GM12878 (cell line): ENCODE data around the gene RAB25. TPM values are rescaled to one million over a fixed set of nuclear protein-coding genes. Genes with fewer than 3 reads are reported as not detected.

ENCODE experiments used
- ATAC-seq: fragments of 200-7000 bp; cut with Tn5 transposase; 3 replicates; pipeline ENCODE4 v1.9.1; 2020; ENCODE audit warnings: mild to moderate bottlenecking, moderate library complexity
- BruUV-seq: library from RNA; stranded (reverse); fragments of 400-500 nt; replicated peaks from 2 replicates; lab custom pipeline; 2021; lab: Mats Ljungman, UMichigan
- CTCF ChIA-PET: fragments of 300-600 bp; sonication (Branson Sonifier 250); formaldehyde crosslinking; extraction: SDS; loops from one replicate; lab custom pipeline; 2021; ENCODE audit warnings: inconsistent platforms; lab: Yijun Ruan, JAX
- POLR2A ChIA-PET: fragments of 350-600 bp; formaldehyde crosslinking; extraction: SDS; loops from one replicate; lab custom pipeline; 2021; ENCODE audit warnings: inconsistent platforms; lab: Charles Lee
- RAD21 ChIA-PET: fragments of 300-600 bp; sonication (Branson Sonifier 250); formaldehyde crosslinking; loops from one replicate; lab custom pipeline; 2023; ENCODE audit warnings: antibody characterized with exemption; ENCODE audit not compliant: unreplicated experiment; lab: Charles Lee
- SMC1A ChIA-PET: fragments of 300-600 bp; sonication (Branson Sonifier 250); formaldehyde crosslinking; loops from one replicate; lab custom pipeline; 2023; ENCODE audit not compliant: unreplicated experiment, uncharacterized antibody; lab: Charles Lee
- DNase-seq: peaks from one replicate; pipeline ENCODE4 v3.0.0-alpha.2; 2011; ENCODE audit warnings: low read depth, low spot score
- FAIRE-seq: peaks from 3 replicates; lab custom pipeline; 2011; peaks lifted over from hg19 to GRCh38; lab: Jason Lieb, UNC
- H2AFZ ChIP-seq: 2 replicates; pipeline ENCODE4 v1.6.0; 2011; ENCODE audit warnings: low read depth, low read length, control low read depth; ENCODE audit not compliant: control insufficient read depth
- H3K27ac ChIP-seq: 2 replicates; pipeline ENCODE4 v1.5.1; 2011; ENCODE audit warnings: control low read depth; ENCODE audit not compliant: control insufficient read depth, insufficient read depth
- H3K27me3 ChIP-seq, 2 experiments: replicated peaks in 1 of 2; 2 replicates each; pipeline versions ENCODE4 v1.6.0 to v1.6.1; 2011; ENCODE audit warnings: low read length in 1 of 2; ENCODE audit not compliant: control insufficient read depth in 2 of 2, insufficient read depth in 2 of 2
- H3K36me3 ChIP-seq, 2 experiments: 2 replicates each; pipeline ENCODE4 v1.5.1; 2011; ENCODE audit warnings: low read length in 1 of 2; ENCODE audit not compliant: control insufficient read depth in 2 of 2, insufficient read depth in 2 of 2
- H3K4me1 ChIP-seq: 2 replicates; pipeline ENCODE4 v1.6.1; 2011; ENCODE audit warnings: mild to moderate bottlenecking, low read length, moderate library complexity, mixed read lengths; ENCODE audit not compliant: control insufficient read depth, insufficient read depth
- H3K4me2 ChIP-seq: 2 replicates; pipeline ENCODE4 v1.6.0; 2011; ENCODE audit warnings: control low read depth; ENCODE audit not compliant: control insufficient read depth, insufficient read depth
- H3K4me3 ChIP-seq: fragments of 200-600 bp; sonication (generic); 2 replicates; pipeline ENCODE4 v1.5.1; 2016
- H3K79me2 ChIP-seq: 2 replicates; pipeline ENCODE4 v1.6.0; 2011; ENCODE audit warnings: low read length; ENCODE audit not compliant: control insufficient read depth, insufficient read depth
- H3K9ac ChIP-seq: 2 replicates; pipeline ENCODE4 v1.8.0; 2011; ENCODE audit warnings: low read length, control low read depth, mixed read lengths; ENCODE audit not compliant: control insufficient read depth, insufficient read depth
- H3K9me3 ChIP-seq: replicated peaks from 3 replicates; pipeline ENCODE4 v1.5.1; 2011; ENCODE audit warnings: mild to moderate bottlenecking, low read length; ENCODE audit not compliant: control insufficient read depth, insufficient read depth
- H4K20me1 ChIP-seq: 2 replicates; pipeline ENCODE4 v1.6.0; 2011; ENCODE audit not compliant: control insufficient read depth, insufficient read depth
- WGBS: methylation state at CpG from one replicate; pipeline ENCODE4 v1.1.6; 2016; ENCODE audit warnings: low lambda C conversion rate; ENCODE audit not compliant: insufficient replicate concordance, insufficient coverage; ENCODE audit errors: missing lambda C conversion rate; 5-methylcytosine and 5-hydroxymethylcytosine counted together
- in situ Hi-C: fragments of 300-500 bp; cut with MboI; formaldehyde crosslinking; loops from 9 replicates; pipeline ENCODE4 v1.14.3; 2018; ENCODE audit warnings: mixed read lengths
- intact Hi-C: fragments of 100-400 bp; cut with micrococcal nuclease; formaldehyde crosslinking; loops from one replicate; pipeline ENCODE4 v1.14.2; 2022; ENCODE audit not compliant: unreplicated experiment
- polyA plus RNA-seq, 11 experiments: library from polyadenylated mRNA; depleted of rRNA in 4 of 11; unstranded in 6 of 11; stranded (reverse) in 5 of 11; fragments of >200 nt; fragmentation: Nextera tagmentation in 4 of 11; fragmentation: Illumina TruSeq in 1 of 11; extraction: Ambion mirVana in 4 of 11; extraction: Trizol in 1 of 11; gene quantifications; 1 replicate in 1 of 11; 2 replicates in 10 of 11; pipeline versions ENCODE4 v1.2.1 to v1.2.3, GENCODE V29; 2011 to 2016; ENCODE audit warnings: inconsistent platforms in 2 of 11, missing spikeins in 2 of 11, low read depth in 1 of 11
- total RNA-seq, 4 experiments: library from RNA; depleted of rRNA in 3 of 4; stranded (reverse); fragments of >200 nt in 3 of 4; fragmentation: Illumina TruSeq in 1 of 4; extraction: Trizol in 1 of 4; gene quantifications; 2 replicates each; pipeline versions ENCODE4 v1.2.1 to v1.2.3, GENCODE V29; 2013 to 2021
- TF ChIP-seq, protein P1 (sequence below): fragments of 450-650 bp; IDR thresholded peaks from 2 replicates; pipeline ENCODE4 v1.6.1; 2017; ENCODE audit warnings: mild to moderate bottlenecking, moderate library complexity

The RAB25 gene
- total and polyA plus RNA-seq, 10 of the 15 experiments (the other 5 are each of a cell fraction or from before 2014, with no cell fraction given): 0.16 to 0.36 (median 0.22) TPM; not detected in 7

DNA sequence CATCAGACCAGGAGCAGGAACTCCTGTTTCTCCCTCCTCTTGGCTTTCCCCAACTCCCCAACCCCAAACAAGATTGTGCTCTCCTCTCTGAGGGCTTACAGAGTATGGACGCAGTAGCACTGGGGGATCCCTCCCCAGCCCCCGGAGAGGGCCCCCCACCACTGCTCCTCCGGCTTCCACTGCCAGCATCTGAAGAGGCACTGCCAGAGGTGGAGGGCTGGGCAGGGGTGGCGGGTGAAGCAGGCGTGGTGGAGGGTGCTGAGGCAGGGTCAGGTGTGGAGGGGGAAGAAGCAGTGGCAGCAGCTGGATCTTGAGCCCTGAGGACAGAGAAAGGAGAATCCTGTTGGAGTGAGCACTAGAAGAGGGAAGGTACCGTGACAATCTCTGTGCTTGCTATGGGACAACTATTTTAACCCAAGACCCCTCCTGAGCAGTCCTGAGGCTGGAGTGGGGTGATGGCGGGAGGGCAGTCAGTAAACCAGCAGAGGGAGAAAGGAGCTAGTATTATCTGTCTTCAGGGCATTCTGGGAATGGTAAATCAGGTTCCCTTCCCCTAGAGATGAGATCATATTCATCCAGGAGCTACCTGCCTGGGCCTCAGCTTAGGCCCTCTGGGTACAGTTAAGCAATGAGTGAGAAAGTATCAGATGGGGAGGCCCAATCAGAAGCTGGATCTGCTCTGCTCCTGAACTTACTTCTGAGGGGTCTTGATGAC lies 9.8 kb upstream of the RAB25 start:
- H3K9ac ChIP-seq: no peak overlapping the region
- DNase-seq (no peak), ATAC-seq (no peak), FAIRE-seq (no peak)
- TF ChIP-seq, protein P1, sequence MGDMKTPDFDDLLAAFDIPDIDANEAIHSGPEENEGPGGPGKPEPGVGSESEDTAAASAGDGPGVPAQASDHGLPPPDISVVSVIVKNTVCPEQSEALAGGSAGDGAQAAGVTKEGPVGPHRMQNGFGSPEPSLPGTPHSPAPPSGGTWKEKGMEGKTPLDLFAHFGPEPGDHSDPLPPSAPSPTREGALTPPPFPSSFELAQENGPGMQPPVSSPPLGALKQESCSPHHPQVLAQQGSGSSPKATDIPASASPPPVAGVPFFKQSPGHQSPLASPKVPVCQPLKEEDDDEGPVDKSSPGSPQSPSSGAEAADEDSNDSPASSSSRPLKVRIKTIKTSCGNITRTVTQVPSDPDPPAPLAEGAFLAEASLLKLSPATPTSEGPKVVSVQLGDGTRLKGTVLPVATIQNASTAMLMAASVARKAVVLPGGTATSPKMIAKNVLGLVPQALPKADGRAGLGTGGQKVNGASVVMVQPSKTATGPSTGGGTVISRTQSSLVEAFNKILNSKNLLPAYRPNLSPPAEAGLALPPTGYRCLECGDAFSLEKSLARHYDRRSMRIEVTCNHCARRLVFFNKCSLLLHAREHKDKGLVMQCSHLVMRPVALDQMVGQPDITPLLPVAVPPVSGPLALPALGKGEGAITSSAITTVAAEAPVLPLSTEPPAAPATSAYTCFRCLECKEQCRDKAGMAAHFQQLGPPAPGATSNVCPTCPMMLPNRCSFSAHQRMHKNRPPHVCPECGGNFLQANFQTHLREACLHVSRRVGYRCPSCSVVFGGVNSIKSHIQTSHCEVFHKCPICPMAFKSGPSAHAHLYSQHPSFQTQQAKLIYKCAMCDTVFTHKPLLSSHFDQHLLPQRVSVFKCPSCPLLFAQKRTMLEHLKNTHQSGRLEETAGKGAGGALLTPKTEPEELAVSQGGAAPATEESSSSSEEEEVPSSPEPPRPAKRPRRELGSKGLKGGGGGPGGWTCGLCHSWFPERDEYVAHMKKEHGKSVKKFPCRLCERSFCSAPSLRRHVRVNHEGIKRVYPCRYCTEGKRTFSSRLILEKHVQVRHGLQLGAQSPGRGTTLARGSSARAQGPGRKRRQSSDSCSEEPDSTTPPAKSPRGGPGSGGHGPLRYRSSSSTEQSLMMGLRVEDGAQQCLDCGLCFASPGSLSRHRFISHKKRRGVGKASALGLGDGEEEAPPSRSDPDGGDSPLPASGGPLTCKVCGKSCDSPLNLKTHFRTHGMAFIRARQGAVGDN: no peak
- no peak overlapping the region for H3K4me2 ChIP-seq
- H3K4me1 ChIP-seq: no peaks in the 10 kb centered on the region; the same call in 1 of the 2 replicates
- H2AFZ ChIP-seq: no peak overlapping the region
- no TSS peak for BruUV-seq
- ChIA-PET POLR2A (interaction anchor here (1.4 to 2.1 kb wide), 3 partner anchors 10 to 27 kb away, joined by 3 to 5 read pairs (median 4); no protein-coding TSS in a partner anchor), RAD21 (interaction anchor here (0.6 to 3.3 kb wide), 4 partner anchors 15 to 142 kb away, joined by 3 to 14 read pairs (median 8); no protein-coding TSS in a partner anchor), CTCF (interaction anchor here (0.5 to 1.6 kb wide), 6 partner anchors 10 to 113 kb away, joined by 3 to 6 read pairs (median 4); no protein-coding TSS in a partner anchor), SMC1A (interaction anchor here (1.6 kb wide), 1 partner anchor 15 kb away, joined by 5 read pairs; no protein-coding TSS in a partner anchor)
- H4K20me1 ChIP-seq: no peaks in the 10 kb centered on the region
- H3K79me2 ChIP-seq: peaks cover 19% of the 10 kb centered on the region
- H3K9me3 ChIP-seq: no peaks in the 10 kb centered on the region
- intact Hi-C loops (loop anchor here (5.0 to 10.0 kb wide), 2 partner anchors 74 to 196 kb away; partner anchors contain the start of genes ARHGEF2, GON4L and SYT11), in situ Hi-C loops (no loop called here)
- no peaks in the 10 kb centered on the region for H3K27me3 ChIP-seq
- WGBS: 94% methylated on average over 6 of the region's 7 CpGs
- no peak overlapping the region for H3K4me3 ChIP-seq
- no peak overlapping the region for H3K27ac ChIP-seq
- H3K36me3 ChIP-seq: peaks cover 0 to 2% of the 10 kb centered on the region in 2 experiments; a peak in 3 of 4 replicates
